Left lung (tissue), 10 donors: ENCODE data around the gene TMEM131. TPM values are rescaled to one million over a fixed set of nuclear protein-coding genes. Genes with fewer than 3 reads are reported as not detected.

Source experiments
- ATAC-seq: fragments of 200-7000 bp; cut with Tn5 transposase; one replicate; pipeline ENCODE4 v1.9.1; 2020; ENCODE audit warnings: moderate library complexity
- DNase-seq, 4 donors: peaks; one replicate each; pipeline ENCODE4 v3.0.0-alpha.2; 2013 to 2020
- H3K27ac ChIP-seq, 2 donors: fragments of 200-600 bp; sonication (generic) in 1 of 2; one replicate each; pipeline versions ENCODE4 v1.5.0 to v1.8.0; 2020 to 2021
- H3K27me3 ChIP-seq, 2 donors: fragments of 200-600 bp; sonication (generic) in 1 of 2; one replicate each; pipeline versions ENCODE4 v1.5.0 to v1.8.0; 2020 to 2021
- H3K36me3 ChIP-seq, 2 donors: fragments of 200-600 bp; sonication (generic) in 1 of 2; one replicate each; pipeline versions ENCODE4 v1.5.0 to v1.8.0; 2020 to 2021
- H3K4me1 ChIP-seq, 2 donors: fragments of 200-600 bp; one replicate each; pipeline ENCODE4 v1.8.0; 2021
- H3K4me3 ChIP-seq, 2 donors: fragments of 200-600 bp; sonication (generic) in 1 of 2; one replicate each; pipeline versions ENCODE4 v1.5.0 to v1.8.0; 2020 to 2021; ENCODE audit warnings: mild to moderate bottlenecking in 1 of 2
- H3K9me3 ChIP-seq, 2 donors: fragments of 200-600 bp; sonication (generic) in 1 of 2; one replicate each; pipeline versions ENCODE4 v1.5.0 to v1.8.0; 2020 to 2021
- intact Hi-C, 2 donors: fragments of 100-400 bp; cut with DNase I; formaldehyde crosslinking; loops; one replicate each; pipeline versions ENCODE4 v1.11.2 to v1.14.2; 2022
- polyA plus RNA-seq, 6 donors: library from polyadenylated mRNA; unstranded; fragments of 120-200 nt; gene quantifications; one replicate each; pipeline ENCODE4 v1.2.1, GENCODE V29; 2013; ENCODE audit not compliant: insufficient read length in 6 of 6
- total RNA-seq, 2 donors: library from RNA; stranded (reverse); fragmentation: NEBNext Ultra II Directional; extraction: Animal tissue kit (Norgen Biotek cat#: 25700); gene quantifications; one replicate each; pipeline ENCODE4 v1.2.1, GENCODE V29; 2021
- TF ChIP-seq, protein P1 (sequence below), 2 donors: fragments of 200-600 bp; sonication (generic) in 1 of 2; IDR thresholded peaks; one replicate each; pipeline versions ENCODE4 v1.5.0 to v1.8.0; 2021; ENCODE audit warnings: antibody characterized with exemption in 2 of 2
- donor health status: DM: no; HTN: yes; CAD: no.
- donor health status: DM: no; HTN: no; CAD: no.

Gene TMEM131
- total and polyA plus RNA-seq, 8 donors = 43.9 to 52.0 (median 47.8) TPM

DNA sequence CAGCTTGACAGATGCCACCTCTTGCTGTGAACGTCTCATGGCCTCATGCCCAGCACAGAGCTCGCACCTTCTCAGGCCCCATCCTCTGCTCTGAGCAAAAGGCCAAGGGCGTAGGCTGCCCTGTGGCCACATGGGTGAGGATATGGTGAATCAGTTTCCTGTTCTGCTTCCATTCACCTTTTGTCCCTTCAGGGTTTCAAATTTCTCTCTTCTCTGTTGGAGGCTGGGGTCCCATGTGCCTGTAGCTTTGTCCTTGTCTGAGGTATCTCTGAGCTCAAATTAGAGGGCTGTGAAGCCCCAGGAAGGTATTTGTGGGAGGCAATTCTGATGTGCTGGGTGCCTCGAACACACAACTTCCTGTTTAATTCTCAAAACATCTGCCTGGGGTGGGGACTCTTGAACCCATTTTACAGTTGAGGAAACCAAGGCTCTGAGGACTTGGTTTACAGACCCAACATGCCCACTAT is 253.3 kb downstream of the TMEM131 start:
- H3K4me3 ChIP-seq = no peak overlapping the region
- TF ChIP-seq, protein P1, sequence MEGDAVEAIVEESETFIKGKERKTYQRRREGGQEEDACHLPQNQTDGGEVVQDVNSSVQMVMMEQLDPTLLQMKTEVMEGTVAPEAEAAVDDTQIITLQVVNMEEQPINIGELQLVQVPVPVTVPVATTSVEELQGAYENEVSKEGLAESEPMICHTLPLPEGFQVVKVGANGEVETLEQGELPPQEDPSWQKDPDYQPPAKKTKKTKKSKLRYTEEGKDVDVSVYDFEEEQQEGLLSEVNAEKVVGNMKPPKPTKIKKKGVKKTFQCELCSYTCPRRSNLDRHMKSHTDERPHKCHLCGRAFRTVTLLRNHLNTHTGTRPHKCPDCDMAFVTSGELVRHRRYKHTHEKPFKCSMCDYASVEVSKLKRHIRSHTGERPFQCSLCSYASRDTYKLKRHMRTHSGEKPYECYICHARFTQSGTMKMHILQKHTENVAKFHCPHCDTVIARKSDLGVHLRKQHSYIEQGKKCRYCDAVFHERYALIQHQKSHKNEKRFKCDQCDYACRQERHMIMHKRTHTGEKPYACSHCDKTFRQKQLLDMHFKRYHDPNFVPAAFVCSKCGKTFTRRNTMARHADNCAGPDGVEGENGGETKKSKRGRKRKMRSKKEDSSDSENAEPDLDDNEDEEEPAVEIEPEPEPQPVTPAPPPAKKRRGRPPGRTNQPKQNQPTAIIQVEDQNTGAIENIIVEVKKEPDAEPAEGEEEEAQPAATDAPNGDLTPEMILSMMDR (IDR thresholded peaks at IDR 0.05) = no peak
- H3K36me3 ChIP-seq = peaks cover 0 to 9% of the 10 kb centered on the region in 2 donors
- H3K27me3 ChIP-seq = peaks cover 0 to 6% of the 10 kb centered on the region in 2 donors
- no peak overlapping the region for H3K27ac ChIP-seq
- H3K9me3 ChIP-seq = no peaks in the 10 kb centered on the region
- DNase-seq = peak in 1 of 4 donors; percentile 24
- no peak for ATAC-seq
- no peaks in the 10 kb centered on the region for H3K4me1 ChIP-seq
- intact Hi-C loops = no loop called here

DNA sequence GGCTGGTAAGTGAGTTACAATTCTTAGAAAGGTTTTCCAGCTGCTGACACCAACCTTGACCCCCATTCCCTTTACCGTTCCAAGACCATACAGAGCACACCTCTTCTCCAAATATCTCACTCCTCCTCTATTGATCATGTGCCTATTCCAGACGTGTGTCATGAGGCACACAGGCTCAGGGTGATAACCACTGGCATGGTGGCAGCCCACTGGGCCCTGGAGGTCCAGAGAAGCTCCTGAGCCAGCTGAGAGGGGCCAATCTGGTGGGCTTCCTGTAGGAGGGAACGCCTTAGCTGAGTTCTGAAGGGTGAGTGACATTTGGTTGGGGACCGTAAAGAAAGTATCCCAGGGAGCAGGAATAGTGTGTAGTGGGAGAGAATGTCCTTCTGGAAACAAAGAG is 254.1 kb downstream of the TMEM131 start:
- Histone ChIP-seq H3K4me3 (no peak overlapping the region), H3K27ac (no peak overlapping the region), H3K9me3 (no peaks in the 10 kb centered on the region), H3K27me3 (peaks cover 0 to 6% of the 10 kb centered on the region in 2 donors), H3K4me1 (no peaks in the 10 kb centered on the region), H3K36me3 (peaks cover 0 to 9% of the 10 kb centered on the region in 2 donors)
- intact Hi-C loops = no loop called here
- TF ChIP-seq, protein P1 (IDR thresholded peaks at IDR 0.05) = no peak
- ATAC-seq (no peak), DNase-seq (peak in 1 of 4 donors; percentile 4)

DNA sequence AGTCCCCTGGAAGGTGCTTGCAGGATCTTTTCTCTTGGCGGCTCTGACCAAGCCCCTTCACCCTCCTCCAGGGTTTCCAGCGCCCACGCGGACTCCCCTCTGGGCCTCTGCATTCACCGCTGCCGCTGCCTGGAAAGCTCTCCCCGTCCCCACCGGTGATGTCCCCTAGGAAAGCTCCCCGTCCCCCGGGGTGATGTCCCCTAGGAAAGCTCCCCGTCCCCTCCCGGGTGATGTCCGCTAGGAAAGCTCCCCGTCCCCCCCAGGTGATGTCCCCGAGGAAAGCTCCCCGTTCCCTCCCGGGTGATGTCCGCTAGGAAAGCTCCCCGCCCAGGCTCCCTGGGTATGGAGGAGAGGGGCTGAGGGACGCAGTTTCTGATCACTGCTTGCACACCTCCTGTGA is 254.5 kb downstream of the TMEM131 start:
- peak in 1 of 4 donors; percentile 30 for DNase-seq
- TF ChIP-seq, protein P1 (IDR thresholded peaks at IDR 0.05) = no peak

DNA sequence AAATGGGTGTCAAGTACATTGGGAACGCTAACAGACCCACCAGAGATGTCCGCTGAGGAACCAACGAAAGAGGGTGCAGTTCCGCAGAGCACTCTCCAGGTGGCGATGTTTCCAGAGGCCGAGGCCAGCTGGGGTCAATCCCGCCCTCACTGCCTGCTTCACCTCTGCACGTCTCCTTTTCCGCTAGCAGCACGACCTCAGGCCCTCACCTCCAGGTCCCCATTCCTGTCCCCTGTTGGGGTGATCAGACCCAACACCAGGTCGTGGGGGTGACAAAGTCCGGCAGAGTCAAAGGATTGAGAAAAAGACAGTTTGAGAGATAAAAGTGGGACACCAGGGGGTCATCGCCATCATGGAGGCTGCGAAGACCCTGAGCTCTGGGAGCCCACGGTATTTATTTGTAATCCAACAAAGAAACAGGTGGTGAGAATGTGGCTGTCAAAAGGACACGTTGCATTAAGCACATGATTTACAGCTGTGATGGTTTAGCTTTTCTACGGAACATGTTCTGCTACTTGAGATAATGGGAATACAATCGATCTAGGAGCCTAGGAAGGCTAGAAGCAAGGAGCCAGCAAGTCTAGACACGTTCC is 255.1 kb downstream of the TMEM131 start:
- DNase-seq (peak in 2 of 4 donors; percentile 33 to 36), ATAC-seq (peak; percentile 93)
- no peak overlapping the region for H3K27ac ChIP-seq
- no peaks in the 10 kb centered on the region for H3K4me1 ChIP-seq
- TF ChIP-seq, protein P1 (IDR thresholded peaks at IDR 0.05) = peak; percentile 69 to 80
- H3K27me3 ChIP-seq = peaks cover 0 to 6% of the 10 kb centered on the region in 2 donors
- no peaks in the 10 kb centered on the region for H3K9me3 ChIP-seq
- intact Hi-C loops = no loop called here
- H3K4me3 ChIP-seq = no peak overlapping the region
- peaks cover 0 to 9% of the 10 kb centered on the region in 2 donors for H3K36me3 ChIP-seq

More for the DNA sequence above, 254.5 kb downstream of the TMEM131 start:
- no peak overlapping the region for H3K27ac ChIP-seq
- intact Hi-C loops = no loop called here
- peaks cover 0 to 9% of the 10 kb centered on the region in 2 donors for H3K36me3 ChIP-seq
- peaks cover 0 to 6% of the 10 kb centered on the region in 2 donors for H3K27me3 ChIP-seq
- H3K9me3 ChIP-seq = no peaks in the 10 kb centered on the region
- H3K4me1 ChIP-seq = no peaks in the 10 kb centered on the region
- no peak for ATAC-seq
- no peak overlapping the region for H3K4me3 ChIP-seq

DNA sequence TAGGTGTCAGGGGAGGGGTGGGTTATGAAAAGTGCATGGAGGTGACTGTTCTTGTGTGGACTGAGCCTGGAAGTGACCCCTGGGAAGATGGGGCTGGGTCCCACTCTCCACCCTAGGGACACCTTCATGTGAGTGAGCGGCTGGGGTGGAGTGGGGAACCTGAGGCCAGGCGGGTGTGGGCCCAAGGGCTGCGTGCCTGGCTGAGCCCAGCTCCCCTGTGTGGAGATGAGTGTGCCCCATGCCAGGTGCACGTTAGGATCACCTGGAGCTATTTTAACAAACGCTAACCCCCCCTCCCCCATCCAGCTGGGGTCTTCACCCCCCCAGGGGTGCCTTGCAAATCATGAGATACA is 255.9 kb downstream of the TMEM131 start:
- TF ChIP-seq, protein P1 (IDR thresholded peaks at IDR 0.05) = no peak
- intact Hi-C loops = no loop called here
- ATAC-seq = no peak

More for the DNA sequence above, 255.9 kb downstream of the TMEM131 start:
- no peak overlapping the region for H3K4me3 ChIP-seq
- no peak overlapping the region for H3K27ac ChIP-seq
- peaks cover 0 to 9% of the 10 kb centered on the region in 2 donors for H3K36me3 ChIP-seq
- no peaks in the 10 kb centered on the region for H3K4me1 ChIP-seq
- no peaks in the 10 kb centered on the region for H3K9me3 ChIP-seq
- DNase-seq = peak in 1 of 4 donors; percentile 25
- peaks cover 0 to 6% of the 10 kb centered on the region in 2 donors for H3K27me3 ChIP-seq
